IPS DF 19.7 (cell line): Measurements from ENCODE around the gene MBD6.

Experiments used
- DNase-seq: peaks from one replicate; pipeline ENCODE4 v3.0.0-alpha.2; 2013; ENCODE audit warnings: low read depth, low spot score

The MBD6 gene, protein sequence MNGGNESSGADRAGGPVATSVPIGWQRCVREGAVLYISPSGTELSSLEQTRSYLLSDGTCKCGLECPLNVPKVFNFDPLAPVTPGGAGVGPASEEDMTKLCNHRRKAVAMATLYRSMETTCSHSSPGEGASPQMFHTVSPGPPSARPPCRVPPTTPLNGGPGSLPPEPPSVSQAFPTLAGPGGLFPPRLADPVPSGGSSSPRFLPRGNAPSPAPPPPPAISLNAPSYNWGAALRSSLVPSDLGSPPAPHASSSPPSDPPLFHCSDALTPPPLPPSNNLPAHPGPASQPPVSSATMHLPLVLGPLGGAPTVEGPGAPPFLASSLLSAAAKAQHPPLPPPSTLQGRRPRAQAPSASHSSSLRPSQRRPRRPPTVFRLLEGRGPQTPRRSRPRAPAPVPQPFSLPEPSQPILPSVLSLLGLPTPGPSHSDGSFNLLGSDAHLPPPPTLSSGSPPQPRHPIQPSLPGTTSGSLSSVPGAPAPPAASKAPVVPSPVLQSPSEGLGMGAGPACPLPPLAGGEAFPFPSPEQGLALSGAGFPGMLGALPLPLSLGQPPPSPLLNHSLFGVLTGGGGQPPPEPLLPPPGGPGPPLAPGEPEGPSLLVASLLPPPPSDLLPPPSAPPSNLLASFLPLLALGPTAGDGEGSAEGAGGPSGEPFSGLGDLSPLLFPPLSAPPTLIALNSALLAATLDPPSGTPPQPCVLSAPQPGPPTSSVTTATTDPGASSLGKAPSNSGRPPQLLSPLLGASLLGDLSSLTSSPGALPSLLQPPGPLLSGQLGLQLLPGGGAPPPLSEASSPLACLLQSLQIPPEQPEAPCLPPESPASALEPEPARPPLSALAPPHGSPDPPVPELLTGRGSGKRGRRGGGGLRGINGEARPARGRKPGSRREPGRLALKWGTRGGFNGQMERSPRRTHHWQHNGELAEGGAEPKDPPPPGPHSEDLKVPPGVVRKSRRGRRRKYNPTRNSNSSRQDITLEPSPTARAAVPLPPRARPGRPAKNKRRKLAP

DNA sequence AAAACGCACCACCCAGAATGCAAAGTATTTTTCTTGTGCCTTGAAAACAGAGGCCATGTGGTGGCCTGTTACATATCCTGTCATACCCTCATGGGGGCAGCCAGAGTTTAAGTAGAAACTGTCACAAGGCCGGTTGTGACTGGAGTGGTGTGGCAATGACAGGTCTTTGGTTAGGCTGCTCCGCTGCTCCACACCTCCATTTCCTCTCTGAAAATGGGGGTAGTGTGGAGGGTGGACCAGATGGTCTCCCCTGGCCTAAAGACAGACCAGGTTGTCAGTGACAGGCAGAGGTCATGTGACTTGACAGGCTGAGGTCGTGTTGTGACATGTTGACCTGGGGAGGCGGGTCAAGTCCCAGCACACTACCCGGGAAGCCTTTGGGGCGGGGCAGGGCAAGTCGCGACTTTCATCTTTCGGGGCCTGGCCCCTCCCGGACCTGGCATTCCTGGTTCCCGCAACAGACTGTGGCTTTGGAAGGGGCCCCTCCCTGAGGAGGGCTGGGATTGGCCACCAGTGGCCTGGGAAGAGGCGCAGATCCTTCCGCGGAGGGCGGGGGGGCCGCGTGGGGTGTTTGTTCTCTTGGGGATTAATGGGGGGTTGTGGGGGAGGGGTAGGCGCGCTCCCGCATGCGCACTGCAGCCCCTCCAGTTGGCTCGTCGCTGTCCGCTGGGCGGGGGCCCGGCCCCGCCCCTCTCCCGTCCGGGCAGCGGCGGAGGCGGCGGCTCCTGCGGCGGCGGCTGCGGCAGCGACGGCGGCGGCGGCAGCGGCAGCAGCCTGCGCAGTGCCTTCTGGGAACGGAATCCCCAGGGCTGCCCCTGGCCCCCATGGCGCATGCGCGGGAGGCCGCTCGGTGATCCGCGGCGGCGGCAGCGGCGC is at the start of gene MBD6:
Gene MBD6, plus strand, starts transcription at position 814 of the 876 bp plus-strand sequence. CDS start 1,480 bp downstream, outside the sequence.
- no peak for DNase-seq

- no peak for DNase-seq
Measured at GRCh38 chr12:57473392-57473791, 49.2 kb upstream of the MBD6 start.

DNA sequence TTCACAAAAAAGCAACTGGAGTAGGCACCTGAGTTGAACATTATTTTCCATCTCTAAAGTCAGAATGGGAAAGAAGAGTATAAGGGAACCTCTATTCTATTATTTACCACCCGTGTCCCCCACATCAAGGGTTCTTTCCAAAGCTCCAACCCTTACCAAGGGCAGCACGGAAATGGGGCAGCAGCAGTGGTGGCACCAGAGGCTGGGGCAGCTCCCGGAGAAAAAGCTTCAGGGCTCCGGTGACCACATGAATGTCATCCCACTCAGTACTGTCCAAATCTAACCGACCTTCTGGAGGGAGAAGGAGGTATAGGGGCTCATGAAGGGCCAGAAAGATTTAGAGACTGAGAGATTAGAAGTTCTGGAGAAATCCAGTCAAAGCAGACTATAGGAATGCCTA is 48.7 kb upstream of the MBD6 start:
- DNase-seq: no peak

DNA sequence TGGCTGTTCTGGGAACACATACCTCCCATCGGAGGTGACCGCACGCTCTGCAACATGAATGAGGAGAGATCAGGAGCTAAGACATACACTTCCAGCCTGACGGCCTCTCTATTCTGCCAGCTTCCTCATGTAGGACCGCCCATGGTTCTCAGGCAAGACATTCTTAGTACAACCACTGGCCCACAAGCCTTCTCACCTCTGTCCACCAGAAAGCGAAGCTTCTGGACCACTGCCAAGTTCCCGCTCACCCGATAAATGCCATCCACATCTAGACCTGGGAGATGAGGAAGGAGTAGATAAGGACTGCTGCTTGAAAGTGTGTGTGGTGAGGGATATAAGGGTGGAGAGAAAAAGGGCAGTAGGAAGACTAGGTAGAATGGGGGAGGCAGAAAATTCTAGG is 48.2 kb upstream of the MBD6 start:
- DNase-seq: no peak

- DNase-seq: no peak
Measured at GRCh38 chr12:57474862-57475261, 47.8 kb upstream of the MBD6 start.

DNA sequence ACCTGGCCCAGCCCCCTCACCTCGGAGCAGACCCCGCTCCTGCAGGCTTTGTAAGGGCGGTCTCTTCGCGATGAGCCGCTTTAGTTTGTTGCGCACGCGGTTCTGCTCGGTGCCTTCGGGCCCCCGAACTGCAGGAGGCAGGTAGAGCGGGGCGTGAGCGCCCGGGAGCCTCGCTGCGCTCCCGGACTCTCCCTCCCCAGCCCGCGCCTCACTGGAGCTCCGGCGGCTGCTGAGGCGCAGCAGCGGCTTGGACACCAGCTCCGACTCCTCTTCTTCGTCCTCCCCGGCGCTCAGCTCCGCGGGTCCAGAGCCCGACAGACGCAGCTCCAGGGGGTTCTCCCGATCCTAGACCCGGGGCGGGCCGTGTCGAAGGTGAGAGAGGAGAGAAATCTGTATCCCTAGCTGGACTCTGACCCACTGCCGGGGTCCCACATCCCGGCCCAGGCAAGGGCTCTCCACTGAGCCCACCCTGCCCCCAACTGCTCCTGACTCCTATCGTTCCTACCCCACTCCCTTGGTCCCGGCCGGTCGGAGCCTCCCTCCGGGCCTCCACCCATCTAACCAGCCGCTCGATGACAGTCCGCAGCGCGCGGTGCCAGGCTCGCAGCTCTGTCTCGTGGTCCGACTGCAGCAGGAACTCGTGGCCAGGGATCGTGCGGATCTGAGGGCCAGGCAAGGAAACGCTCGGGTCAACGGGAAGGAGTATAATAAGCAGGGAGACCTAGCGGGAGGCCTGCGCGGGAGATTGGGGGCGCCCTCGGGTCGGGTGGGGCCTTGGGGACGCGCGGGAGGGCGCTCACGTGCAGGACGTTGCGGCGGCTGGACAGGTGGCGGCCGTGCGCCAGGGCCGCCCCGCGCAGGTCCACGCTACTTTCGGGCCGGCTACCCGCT is 47.1 kb upstream of the MBD6 start:
- no peak for DNase-seq

DNA sequence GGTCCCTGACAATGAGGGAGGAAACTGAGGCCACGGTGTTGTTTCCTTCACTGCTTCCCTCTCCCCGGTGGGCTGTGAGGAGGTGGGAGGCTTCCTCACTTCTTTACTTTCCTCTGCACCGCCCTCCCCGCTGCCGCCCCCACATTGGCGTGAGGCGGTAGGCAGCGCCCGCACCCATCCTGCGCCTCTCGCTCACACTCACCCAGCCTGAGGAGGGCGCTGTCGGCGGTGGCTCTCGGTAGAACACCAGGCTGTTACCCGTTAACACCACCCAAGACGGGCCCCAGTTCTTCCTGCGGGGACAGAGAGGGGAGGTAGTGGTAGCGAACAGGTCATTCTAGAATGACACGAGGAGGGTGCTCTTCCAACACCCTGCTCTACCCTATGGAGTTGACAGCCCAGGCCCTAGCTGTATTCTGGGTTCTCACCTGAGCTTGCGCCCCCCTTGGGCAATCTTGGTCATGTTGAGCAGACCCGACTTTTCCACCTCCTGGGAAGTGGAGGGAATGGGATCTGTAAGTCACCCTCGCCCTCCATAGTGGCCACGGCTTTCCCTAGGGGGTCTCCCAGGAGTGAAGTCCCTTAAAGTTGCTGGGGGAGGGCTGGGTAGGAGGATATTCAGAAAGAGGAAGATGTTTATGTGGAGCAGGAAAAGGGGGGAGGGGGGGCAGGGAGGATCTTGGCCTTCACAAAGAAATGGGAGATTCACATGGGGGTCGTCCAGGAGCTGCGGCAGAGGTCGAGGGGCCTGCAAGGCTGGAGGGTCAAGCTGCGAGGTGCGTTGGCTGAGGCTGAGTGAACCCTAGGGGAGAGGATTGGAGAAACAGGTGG is 46.2 kb upstream of the MBD6 start:
- no peak for DNase-seq

GRCh38 chr12:57476993-57477709 is 45.5 kb upstream of the MBD6 start:
- no peak for DNase-seq

DNA sequence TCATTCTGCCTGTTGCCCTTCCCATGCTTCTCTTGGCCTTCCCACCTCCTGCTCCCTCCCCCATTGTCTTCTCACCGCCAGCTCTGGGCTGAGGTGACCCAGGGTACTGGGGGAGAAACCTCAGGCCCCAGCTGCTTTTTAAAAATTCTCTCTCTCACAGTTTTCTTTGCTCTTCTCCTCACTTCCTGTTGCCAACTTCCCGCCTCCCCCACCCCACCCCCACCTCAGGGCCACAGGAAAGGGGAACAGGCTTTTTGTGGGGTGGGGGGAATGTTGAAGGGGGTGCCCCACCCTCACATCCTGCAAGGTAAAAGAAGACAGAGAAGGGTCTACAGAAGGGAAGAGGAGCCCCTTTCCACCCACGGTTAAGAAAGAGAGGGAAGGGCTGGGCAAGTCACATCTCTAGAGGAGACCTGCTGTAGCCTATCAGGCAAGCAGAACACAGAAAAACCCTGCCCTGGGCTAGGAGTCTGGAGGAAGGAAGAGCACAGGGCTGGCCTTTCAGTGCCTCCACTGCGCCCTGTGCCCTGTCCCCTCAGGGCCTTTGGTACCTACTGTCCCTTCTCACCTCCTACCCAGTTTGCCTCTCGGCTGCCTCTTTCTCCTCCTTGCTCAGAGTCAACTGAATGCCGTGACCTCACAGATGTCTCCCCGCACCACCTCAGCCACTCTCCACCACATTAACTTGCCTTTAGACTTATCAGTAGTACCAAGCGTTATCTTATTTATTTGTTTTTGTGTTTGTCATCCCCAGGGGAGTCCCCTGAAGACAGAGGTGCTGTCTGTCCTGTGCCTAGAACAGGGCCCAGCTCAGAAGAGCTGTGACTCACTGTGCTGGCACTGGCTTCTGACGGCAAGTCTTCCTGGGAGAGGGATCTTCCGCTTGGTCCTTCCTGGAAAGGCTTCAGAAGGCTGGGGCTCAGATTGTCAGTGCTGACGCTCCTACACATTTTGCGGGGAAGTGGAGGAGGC is 44.6 kb upstream of the MBD6 start:
- DNase-seq: no peak

- DNase-seq: no peak
Measured at GRCh38 chr12:57479043-57479375, 43.6 kb upstream of the MBD6 start.

DNA sequence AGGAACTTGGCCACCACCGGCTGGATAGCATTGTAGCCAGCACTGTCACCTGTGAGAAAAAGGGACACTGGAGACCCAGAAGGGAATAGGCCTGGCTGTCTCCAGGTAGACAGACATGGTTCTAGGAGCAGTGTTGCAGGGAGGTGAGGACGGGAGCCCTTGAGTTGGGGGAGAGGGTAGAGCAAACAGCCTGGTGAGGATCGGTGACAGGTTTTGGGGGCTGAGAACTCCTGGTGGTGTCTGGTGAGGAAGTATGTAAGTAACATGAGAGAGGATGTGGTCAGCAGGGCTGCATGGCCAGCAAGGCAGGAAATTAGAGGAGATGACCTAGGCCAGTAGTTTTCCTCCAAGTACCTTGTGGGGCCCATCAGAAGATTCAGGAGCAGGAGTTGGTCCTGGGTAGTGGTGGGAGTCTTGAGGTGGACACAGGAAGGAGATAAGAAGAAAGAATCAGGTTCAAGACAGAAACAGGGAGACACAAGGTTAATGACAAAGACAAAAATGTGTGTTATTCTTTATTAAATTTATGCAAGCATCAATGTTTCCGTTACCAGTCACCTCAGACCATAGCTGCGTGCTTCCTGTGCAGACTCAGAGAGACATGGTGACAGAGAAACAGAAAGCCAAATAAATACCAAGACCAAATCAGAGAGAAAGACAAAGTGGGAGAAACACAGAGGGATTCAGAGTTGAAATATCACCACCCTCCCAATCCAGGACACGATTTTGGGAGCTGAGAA is 43.1 kb upstream of the MBD6 start, which contains the start of gene ARHGAP9:
Gene ARHGAP9, minus strand, starts transcription at position 491 of the 740 bp plus-strand sequence. Its CDS starts 460 bp downstream, at position 31.
- no peak for DNase-seq

GRCh38 chr12:57481671-57482070 is 41.0 kb upstream of the MBD6 start:
- DNase-seq: no peak

DNA sequence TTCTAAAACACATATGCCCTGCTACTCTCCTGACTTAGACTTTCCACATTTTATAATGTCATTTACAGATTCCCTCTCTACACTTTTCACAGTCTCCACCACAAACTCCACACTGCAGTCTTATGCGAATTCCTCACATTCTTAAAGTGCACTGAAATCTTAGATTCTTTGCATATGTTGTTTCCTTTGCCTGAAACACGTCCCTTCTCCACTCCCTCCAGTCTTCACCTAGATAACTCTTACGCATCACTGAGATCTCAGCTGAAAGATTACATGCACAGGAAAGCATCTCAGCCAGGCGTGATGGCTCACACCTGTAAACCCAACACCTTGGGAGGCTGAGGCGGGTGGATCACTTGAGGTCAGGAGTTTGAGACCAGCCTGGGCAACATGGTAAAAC is 39.2 kb upstream of the MBD6 start:
- no peak for DNase-seq

- no peak for DNase-seq
Measured at GRCh38 chr12:57485695-57486094, 36.9 kb upstream of the MBD6 start.

- no peak for DNase-seq
Measured at GRCh38 chr12:57487055-57487596, 35.5 kb upstream of the MBD6 start.

- peak; percentile 99 for DNase-seq
Measured at GRCh38 chr12:57487597-57488401, 34.8 kb upstream of the MBD6 start, which contains the start of gene MARS1. TSS of gene MARS1 (plus strand) at chr12:57488068. CDS start at chr12:57488091, 23 bp downstream.
